GM18867 (cell line): ENCODE results near the gene SPINK6.

Experiments used
- ATAC-seq: cut with Tn5 transposase; IDR thresholded peaks from one replicate; pipeline ENCODE4 v1.9.1; 2021; ENCODE audit warnings: mild to moderate bottlenecking, moderate library complexity; ENCODE audit not compliant: unreplicated experiment

Gene SPINK6

DNA sequence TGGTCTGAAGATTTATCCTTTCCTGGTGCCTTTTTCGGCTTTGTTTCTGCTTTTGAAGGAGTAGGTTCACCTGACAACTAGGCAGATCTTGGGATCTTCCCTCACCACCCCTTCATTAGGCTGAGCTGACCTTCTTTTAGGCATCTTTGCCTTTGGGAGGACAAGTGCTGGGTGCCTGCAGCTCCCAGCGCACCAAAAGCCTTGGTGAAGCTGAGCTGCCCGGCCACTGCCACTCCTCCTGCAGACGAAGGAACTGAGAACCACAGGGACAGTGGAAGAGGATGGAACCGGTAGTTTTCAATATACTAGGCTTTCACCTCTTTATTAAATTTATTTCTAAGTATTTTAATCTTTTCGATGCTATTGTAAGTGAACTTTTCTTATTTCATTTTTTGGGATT is 18.7 kb downstream of the SPINK6 start:
- ATAC-seq, result no peak

DNA sequence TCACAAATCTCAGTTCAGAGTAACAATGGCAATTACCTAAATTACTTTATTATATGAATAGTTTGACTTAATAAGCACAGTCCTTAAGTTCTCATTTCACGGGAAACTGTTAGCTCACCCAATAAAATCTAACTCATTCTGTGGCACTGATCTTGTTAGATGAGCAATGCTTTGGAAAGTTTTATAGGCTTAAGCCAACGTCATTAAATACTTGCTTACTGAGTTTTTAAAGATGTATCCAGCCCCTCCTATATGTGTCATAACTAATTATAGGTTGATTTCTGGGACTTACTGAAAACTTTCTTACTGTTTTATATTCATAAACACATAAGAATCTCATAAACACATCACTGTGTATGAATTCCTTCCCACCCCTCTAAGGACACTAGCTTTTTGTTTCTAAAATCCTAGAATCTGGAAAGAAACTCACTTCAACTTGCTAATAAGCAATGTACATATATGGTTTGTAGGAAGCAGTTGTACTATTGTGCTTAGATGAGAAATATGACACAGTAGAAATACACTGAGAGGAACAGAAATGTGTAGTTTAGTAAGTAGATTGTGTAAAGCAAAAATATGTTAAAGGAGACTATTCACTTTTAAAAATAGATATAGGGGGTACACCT is 21.4 kb downstream of the SPINK6 start:
- no peak for ATAC-seq

DNA sequence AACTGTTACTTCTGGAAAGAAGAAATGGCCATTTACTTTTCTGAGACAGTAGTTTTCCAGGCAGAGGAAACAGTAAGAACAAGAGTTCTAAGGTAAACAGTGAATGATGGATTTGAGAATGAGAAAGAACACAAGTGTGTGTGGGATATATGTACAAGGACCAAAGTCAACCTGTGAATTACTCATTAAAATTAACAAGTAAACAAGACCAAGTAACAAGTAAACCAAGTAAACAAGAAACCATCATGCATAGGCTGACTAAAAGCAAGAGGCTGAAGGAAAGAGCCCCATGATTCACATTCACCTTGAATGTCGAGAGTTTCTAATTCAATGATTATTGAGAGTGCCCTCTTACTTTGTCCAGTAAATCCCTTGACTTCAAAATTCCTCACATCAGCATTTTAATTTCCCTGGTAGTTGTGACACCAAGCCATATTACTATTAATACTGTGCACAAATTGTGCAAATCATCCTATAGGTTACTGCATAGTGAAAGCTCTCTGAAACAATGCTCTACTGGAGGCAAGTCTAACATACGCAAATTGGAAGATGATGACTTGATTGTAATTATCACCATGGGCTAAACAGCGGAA is 25.6 kb downstream of the SPINK6 start:
- no peak for ATAC-seq

DNA sequence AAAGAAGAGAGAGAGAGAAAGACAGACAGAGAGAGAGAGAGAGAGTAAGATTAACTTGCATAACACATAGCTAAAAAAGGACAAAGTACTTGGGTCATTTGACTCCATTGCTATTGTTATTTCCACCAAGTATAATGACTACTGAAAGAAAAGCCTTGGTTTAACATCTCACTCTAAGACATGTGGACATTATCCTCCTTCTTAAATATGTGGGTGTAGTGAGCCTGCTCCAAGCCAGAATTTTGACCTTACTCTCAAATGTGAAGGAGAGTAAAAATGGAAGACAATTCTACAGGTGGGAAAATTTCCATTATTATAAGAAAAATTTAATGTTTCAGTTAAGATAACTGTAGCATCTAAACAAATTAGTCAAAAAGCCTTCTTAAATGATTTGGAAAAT is 27.0 kb downstream of the SPINK6 start:
- no peak for ATAC-seq

DNA sequence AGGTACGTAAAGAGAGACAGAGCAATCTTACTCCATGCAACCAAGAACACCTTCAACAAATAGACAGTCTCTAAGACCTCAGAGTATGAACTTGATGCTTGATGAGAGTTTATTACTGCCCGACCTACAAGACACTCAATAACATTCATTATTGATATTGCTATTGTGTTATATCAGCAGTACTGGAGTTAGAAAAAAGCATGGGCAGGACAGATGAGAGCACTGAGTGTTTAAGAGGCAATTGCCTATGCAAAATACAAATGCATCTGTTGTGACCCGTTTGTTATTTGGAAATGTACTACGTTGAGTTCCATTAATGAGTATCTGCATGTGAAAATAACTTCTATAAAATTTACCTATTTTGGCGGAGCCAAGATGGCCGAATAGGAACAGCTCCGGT is 27.4 kb downstream of the SPINK6 start:
- no peak for ATAC-seq

DNA sequence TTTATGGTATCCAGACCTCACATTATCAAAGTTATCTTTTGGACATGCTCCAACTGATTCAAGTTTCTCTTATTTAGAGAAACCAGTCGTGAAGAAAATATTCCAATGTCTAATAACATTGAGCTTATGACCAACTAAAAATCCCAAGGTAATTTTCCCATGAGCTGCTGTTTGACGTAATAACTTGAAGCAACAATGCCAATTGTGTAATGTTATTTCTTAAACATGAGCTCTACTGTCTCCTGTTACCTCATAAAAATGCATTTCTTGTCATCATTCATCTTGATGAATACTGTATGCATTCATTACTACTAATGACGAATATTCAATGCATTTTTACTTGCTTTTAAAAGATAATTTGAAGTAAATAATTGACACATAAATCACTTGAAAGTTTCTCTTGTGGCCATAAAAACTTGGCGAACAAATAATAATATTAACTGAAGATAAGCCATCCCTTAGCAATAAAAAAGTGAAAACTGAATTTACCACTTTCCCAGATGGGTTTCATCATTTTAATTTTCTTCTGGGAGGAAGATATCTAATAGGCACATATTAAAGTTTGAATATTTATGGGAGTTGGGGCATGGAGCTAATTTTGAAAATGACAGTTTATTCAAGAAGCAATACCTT is 35.1 kb downstream of the SPINK6 start:
- no peak for ATAC-seq

DNA sequence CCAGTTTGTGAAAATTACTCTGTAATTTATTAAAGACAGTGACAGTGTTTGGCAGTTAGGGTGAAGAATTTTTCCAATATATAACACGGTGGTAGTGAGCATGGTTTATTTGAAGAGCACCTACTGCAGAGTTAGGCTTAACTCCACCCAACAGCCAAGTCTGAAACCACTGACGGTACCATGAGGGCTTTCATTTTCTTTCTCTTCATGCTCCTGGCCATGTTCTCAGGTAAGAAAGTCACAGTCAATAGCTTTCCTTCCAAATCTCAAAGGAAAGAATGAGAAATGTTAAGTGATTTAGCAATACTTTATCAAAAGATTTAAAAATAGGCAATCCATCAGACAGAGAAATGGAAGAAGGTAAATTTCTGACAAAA is 35.6 kb downstream of the SPINK6 start, which contains the start of gene MARCOL:
MARCOL (plus strand) TSS at position 108 of the 377 bp plus-strand sequence; CDS start at position 181, 73 bp downstream.
- no peak for ATAC-seq

DNA sequence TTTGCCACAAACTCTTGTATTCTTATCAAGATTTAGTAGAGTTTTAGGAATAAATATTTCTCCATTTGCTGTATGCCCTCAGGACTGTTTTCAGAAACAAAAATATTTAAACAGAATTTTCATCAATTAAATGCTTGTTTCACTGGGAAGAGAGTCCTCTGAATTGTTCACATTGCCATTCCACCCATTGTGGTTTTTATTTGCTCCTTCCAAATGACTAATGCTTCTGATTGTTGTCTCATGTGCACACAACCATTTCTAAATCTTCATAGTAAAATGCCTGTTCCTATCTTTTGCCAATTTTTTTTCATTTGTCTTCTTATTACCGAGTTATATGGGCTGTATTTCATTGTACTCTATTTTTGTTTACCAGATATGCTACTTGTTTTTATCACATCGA is 46.1 kb downstream of the SPINK6 start:
- no peak for ATAC-seq

DNA sequence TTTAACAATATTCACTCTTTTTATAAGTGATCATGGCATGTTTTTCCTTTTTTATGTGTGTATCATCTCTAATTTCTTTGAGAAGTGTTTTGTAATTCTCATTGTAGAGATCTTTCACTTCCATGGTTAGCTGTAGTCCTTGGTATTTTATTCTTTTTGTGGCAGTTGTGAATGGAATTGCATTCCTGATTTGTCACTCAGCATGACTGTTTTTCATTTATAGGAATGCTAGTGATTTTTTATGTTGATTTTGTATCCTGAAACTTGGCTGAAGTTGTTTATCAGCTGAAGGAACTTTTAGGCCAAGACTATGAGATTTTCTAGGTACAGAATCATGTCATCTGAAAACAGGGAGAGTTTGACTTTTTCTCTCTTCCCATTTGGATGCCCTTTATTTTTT is 52.6 kb downstream of the SPINK6 start:
- no peak for ATAC-seq

DNA sequence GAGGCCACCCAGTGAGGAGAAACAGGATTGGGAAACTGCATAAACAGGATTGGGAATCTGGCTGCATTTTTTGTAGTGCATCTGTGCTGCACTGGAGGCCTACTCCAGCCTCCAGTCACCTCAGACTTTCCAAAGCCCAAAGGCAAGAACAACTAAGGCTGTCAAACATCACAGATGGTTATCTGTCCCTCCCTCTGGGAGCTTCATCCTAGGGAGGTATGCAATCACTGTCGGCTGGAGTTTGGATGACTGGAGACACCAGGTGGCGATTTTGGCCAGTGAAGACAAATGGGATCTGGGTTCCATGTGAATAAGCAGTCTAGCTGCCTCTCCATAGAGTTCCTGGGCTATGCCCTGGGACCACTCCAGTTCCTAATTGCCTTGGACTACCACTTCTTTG is 56.4 kb downstream of the SPINK6 start:
- ATAC-seq, result no peak

DNA sequence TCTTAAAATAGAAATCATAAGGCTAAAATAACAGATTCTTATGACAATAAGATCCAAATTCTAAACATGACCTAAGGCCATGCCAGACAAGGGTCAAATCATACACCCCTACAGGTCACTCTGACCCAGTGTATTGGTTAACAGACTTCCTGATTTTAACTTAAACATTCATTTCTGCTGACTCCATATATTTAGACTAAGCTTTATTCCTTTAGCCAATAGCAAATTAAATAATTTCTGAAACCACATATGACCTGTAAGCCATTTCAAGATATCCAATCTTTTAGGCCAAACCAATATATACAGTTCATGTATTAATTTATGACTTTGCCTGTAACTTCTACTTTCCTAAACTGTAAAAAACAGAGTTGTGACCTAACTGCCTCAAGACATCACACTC is 58.4 kb downstream of the SPINK6 start:
- ATAC-seq, result no peak
